ENCODE measurements around the gene FAM20B. TPM values are rescaled to one million over a fixed set of nuclear protein-coding genes. Genes with fewer than 3 reads are reported as not detected.

FAM20B gene
- total RNA-seq, 1 experiment from 2014 or later: 35.4 TPM

DNA sequence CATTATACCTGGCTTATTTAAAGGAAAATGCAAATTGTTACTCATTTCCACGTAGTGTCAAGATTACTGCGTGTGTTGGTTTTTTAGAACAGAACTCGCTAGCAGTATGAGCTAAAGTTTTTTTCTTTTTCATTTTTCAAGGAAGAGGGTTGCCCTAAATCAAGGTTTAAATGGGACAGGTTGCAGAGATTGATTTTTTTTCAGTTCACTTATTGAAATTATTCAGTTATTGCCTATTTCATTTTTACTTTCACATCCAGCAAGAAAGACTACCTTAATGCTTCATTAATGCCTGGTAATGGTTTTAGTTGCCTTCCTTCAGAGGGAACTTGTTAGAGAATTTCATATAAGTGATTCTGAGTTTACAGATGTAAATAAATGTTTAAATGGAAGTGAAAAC, 5.6 kb downstream of the FAM20B start:
- peaks cover 65 to 70% of the 10 kb centered on the region in 2 experiments for H3K4me1 Mint-ChIP-seq
- no peak overlapping the region for H2BK120ac ChIP-seq (ENCODE audit: low read depth, low read length, poor library complexity, severe bottlenecking)
- H3K4ac ChIP-seq (ENCODE audit: low read depth, low read length): no peak overlapping the region
- H3K36me3 Mint-ChIP-seq (ENCODE audit: insufficient read depth in 1 of 3, low read depth in 3 of 3): no peaks in the 10 kb centered on the region; a peak in 1 of 7 replicates
- H3K27me3 Mint-ChIP-seq (ENCODE audit: low read depth): no peaks in the 10 kb centered on the region
- no peak overlapping the region for H3K9ac ChIP-seq (ENCODE audit: extremely low read depth, insufficient read length, low read length)
- H4K20me1 ChIP-seq (ENCODE audit: control insufficient read depth, insufficient read depth, insufficient read length): no peaks in the 10 kb centered on the region
- no peaks in the 10 kb centered on the region for H3K27me3 ChIP-seq (ENCODE audit: insufficient read depth, low read length)
- no peak overlapping the region for H2BK12ac ChIP-seq (ENCODE audit: insufficient read length, low read depth, low read length)
- DNase-seq: no peak
- H3K14ac ChIP-seq (ENCODE audit: insufficient read depth, low read length): no peak overlapping the region
- H3K4me2 ChIP-seq (ENCODE audit: insufficient read depth, insufficient read length, low read length): no peak overlapping the region
- no peak overlapping the region for H3K27ac Mint-ChIP-seq
- H3K79me2 ChIP-seq (ENCODE audit: insufficient read depth, low read length): peaks cover 8% of the 10 kb centered on the region; the same call in 1 of the 2 replicates
- H3T11ph ChIP-seq (ENCODE audit: low read length): no peak overlapping the region
- no peak overlapping the region for H2BK15ac ChIP-seq (ENCODE audit: low read depth, low read length)
- no peak overlapping the region for H3K27ac ChIP-seq (ENCODE audit: insufficient read length, low read depth, low read length)
- H2BK5ac ChIP-seq (ENCODE audit: insufficient read length, low read length): no peak overlapping the region
- no peak overlapping the region for H4K5ac ChIP-seq (ENCODE audit: insufficient read length, low read depth, low read length)
- WGBS (ENCODE audit: extremely low coverage, insufficient read length, low lambda C conversion rate): no CpG with 5 or more reads among the region's 3 CpGs
- TF ChIP-seq, protein P1, sequence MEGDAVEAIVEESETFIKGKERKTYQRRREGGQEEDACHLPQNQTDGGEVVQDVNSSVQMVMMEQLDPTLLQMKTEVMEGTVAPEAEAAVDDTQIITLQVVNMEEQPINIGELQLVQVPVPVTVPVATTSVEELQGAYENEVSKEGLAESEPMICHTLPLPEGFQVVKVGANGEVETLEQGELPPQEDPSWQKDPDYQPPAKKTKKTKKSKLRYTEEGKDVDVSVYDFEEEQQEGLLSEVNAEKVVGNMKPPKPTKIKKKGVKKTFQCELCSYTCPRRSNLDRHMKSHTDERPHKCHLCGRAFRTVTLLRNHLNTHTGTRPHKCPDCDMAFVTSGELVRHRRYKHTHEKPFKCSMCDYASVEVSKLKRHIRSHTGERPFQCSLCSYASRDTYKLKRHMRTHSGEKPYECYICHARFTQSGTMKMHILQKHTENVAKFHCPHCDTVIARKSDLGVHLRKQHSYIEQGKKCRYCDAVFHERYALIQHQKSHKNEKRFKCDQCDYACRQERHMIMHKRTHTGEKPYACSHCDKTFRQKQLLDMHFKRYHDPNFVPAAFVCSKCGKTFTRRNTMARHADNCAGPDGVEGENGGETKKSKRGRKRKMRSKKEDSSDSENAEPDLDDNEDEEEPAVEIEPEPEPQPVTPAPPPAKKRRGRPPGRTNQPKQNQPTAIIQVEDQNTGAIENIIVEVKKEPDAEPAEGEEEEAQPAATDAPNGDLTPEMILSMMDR (conservative IDR thresholded peaks at IDR 0.05): no peak
- no peak overlapping the region for H4K8ac ChIP-seq (replicated peaks; ENCODE audit: insufficient read length, low read depth, low read length)
- no peaks in the 10 kb centered on the region for H3K9me3 Mint-ChIP-seq
- H3K79me1 ChIP-seq (ENCODE audit: insufficient read depth, low read depth, low read length, poor library complexity, severe bottlenecking): peaks cover 6% of the 10 kb centered on the region
- peaks cover 10% of the 10 kb centered on the region; the same call in 1 of the 2 replicates for H3K4me1 ChIP-seq (ENCODE audit: insufficient read depth, low read length)
- H2BK20ac ChIP-seq (ENCODE audit: low read depth, low read length, poor library complexity, severe bottlenecking): no peak overlapping the region
- no peak overlapping the region for H2AK5ac ChIP-seq (ENCODE audit: insufficient read length, low read length)
- H3K23ac ChIP-seq (ENCODE audit: insufficient read length, low read depth, low read length): no peak overlapping the region
- no peak overlapping the region for H3K4me3 Mint-ChIP-seq
- H4K91ac ChIP-seq (ENCODE audit: insufficient read length, low read depth, low read length): no peak overlapping the region
- no peak overlapping the region for H3K18ac ChIP-seq (ENCODE audit: insufficient read length, low read depth, low read length)
- no peaks in the 10 kb centered on the region for H3K9me3 ChIP-seq (ENCODE audit: control insufficient read depth, low read depth, low read length)
- no peak overlapping the region for H3K56ac ChIP-seq (ENCODE audit: insufficient read length, low read depth, low read length)
- peaks cover 7% of the 10 kb centered on the region for H3K23me2 ChIP-seq (ENCODE audit: insufficient read length, low read depth, low read length, poor library complexity, severe bottlenecking)
- H2AFZ ChIP-seq (ENCODE audit: low read length): no peak overlapping the region

Data from H9 (cell line).